HepG2 (cell line): ENCODE data around the gene REM2.

ENCODE experiments used
- ASH2L ChIP-seq: fragments of 300-600, 200-600 bp; sonication (generic); IDR thresholded peaks from 2 replicates; pipeline ENCODE4 v1.7.0; 2017; ENCODE audit warnings: low read depth, mild to moderate bottlenecking, moderate library complexity, mixed read lengths, low read length; ENCODE audit not compliant: insufficient read length
- CREM ChIP-seq, 2 experiments: sonication (generic) in 1 of 2; formaldehyde crosslinking in 1 of 2; IDR thresholded peaks; 2 replicates each; pipeline versions ENCODE4 v1.4.0 to v1.6.1; 2016 to 2020; ENCODE audit warnings: antibody characterized with exemption in 1 of 2, mild to moderate bottlenecking in 1 of 2, missing genetic modification reagents in 1 of 2
- CTCF ChIP-seq: sonication (generic); formaldehyde crosslinking; IDR thresholded peaks from 2 replicates; pipeline ENCODE4 v1.5.0; 2020; ENCODE audit warnings: mild to moderate bottlenecking, missing genetic modification reagents, moderate library complexity
- HNF4A ChIP-seq: sonication (generic); formaldehyde crosslinking; IDR thresholded peaks from 2 replicates; pipeline ENCODE4 v1.4.0; 2020; ENCODE audit warnings: missing genetic modification reagents
- IRF1 ChIP-seq: sonication (generic); formaldehyde crosslinking; IDR thresholded peaks from 2 replicates; pipeline ENCODE4 v1.4.0; 2020; ENCODE audit warnings: low read depth, mild to moderate bottlenecking, missing genetic modification reagents
- NR0B2 ChIP-seq: sonication (generic); formaldehyde crosslinking; IDR thresholded peaks from 2 replicates; pipeline ENCODE4 v1.4.0; 2020; ENCODE audit warnings: mild to moderate bottlenecking, missing genetic modification reagents
- RAD21 ChIP-seq: fragments of 450-650 bp; formaldehyde crosslinking; IDR thresholded peaks from 2 replicates; pipeline ENCODE4 v1.5.0; 2020; ENCODE audit warnings: mild to moderate bottlenecking
- YY1 ChIP-seq: IDR thresholded peaks from 2 replicates; pipeline ENCODE4 v1.6.1; 2011; ENCODE audit warnings: low read length, low read depth, moderate library complexity, mild to moderate bottlenecking; ENCODE audit not compliant: insufficient read depth, insufficient replicate concordance
- ZNF10 ChIP-seq: sonication (generic); formaldehyde crosslinking; IDR thresholded peaks from 2 replicates; pipeline ENCODE4 v1.4.0; 2020; ENCODE audit warnings: mild to moderate bottlenecking, low read depth, missing genetic modification reagents, borderline replicate concordance
- ZNF160 ChIP-seq: sonication (generic); formaldehyde crosslinking; IDR thresholded peaks from 2 replicates; pipeline ENCODE4 v1.8.0; 2022; ENCODE audit warnings: mild to moderate bottlenecking, inconsistent platforms, missing genetic modification reagents
- ZNF33B ChIP-seq: sonication (generic); formaldehyde crosslinking; IDR thresholded peaks from 2 replicates; pipeline ENCODE4 v1.5.1; 2020; ENCODE audit warnings: mild to moderate bottlenecking, missing genetic modification reagents
- ZNF616 ChIP-seq: sonication (generic); formaldehyde crosslinking; IDR thresholded peaks from 2 replicates; pipeline ENCODE4 v1.5.0; 2020; ENCODE audit warnings: low read depth, mild to moderate bottlenecking, missing genetic modification reagents
- TF ChIP-seq, protein P1 (sequence below): sonication (generic); formaldehyde crosslinking; IDR thresholded peaks from 2 replicates; pipeline ENCODE4 v1.4.0; 2020; ENCODE audit warnings: mild to moderate bottlenecking, missing genetic modification reagents

DNA sequence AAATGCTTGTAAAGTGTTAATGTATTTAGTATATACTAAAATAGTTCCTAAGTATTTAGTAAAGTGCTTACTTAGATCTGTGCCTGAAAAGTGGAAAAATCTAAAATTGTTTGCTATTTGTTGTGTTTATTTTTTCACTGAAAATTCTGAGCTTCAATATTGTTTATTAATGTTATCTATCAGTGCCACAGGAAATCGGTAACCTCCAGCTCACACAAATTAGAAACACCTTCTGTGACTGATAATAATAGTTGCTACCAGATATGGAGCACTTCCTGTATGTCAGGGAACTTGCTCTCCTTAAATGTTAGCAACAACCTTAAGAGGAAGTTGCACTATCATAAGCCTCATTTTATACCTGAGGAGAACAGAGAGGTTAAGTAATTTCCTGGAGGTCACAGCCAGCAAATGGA, 12.2 kb upstream of the REM2 start:
- no peak for TF ChIP-seq ASH2L
- no peak for TF ChIP-seq CTCF (CRISPR knock-in tag)
- no peak for TF ChIP-seq IRF1 (CRISPR knock-in tag)
- TF ChIP-seq ZNF160 (CRISPR knock-in tag), result no peak
- no peak for TF ChIP-seq ZNF10 (CRISPR knock-in tag)
- TF ChIP-seq HNF4A (CRISPR knock-in tag), result no peak
- TF ChIP-seq ZNF616 (CRISPR knock-in tag), result no peak
- TF ChIP-seq YY1, result no peak
- no peak for TF ChIP-seq RAD21 (CRISPR knock-in tag)
- TF ChIP-seq ZNF33B (CRISPR knock-in tag), result no peak
- no peak for TF ChIP-seq CREM (IDR thresholded peaks at IDR 0.05)
- TF ChIP-seq CREM (CRISPR knock-in tag; IDR thresholded peaks at IDR 0.05), result no peak
- TF ChIP-seq, protein P1, sequence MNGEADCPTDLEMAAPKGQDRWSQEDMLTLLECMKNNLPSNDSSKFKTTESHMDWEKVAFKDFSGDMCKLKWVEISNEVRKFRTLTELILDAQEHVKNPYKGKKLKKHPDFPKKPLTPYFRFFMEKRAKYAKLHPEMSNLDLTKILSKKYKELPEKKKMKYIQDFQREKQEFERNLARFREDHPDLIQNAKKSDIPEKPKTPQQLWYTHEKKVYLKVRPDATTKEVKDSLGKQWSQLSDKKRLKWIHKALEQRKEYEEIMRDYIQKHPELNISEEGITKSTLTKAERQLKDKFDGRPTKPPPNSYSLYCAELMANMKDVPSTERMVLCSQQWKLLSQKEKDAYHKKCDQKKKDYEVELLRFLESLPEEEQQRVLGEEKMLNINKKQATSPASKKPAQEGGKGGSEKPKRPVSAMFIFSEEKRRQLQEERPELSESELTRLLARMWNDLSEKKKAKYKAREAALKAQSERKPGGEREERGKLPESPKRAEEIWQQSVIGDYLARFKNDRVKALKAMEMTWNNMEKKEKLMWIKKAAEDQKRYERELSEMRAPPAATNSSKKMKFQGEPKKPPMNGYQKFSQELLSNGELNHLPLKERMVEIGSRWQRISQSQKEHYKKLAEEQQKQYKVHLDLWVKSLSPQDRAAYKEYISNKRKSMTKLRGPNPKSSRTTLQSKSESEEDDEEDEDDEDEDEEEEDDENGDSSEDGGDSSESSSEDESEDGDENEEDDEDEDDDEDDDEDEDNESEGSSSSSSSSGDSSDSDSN (CRISPR knock-in tag), result no peak
- no peak for TF ChIP-seq NR0B2 (CRISPR knock-in tag)
